ENCODE data around the gene BUD31. TPM values are rescaled to one million over a fixed set of nuclear protein-coding genes. Genes with fewer than 3 reads are reported as not detected.

Gene BUD31
- total RNA-seq, 1 donor: 124 TPM

- Histone ChIP-seq H3K79me2 (ENCODE audit: insufficient read depth, low read length) (peaks cover 26% of the 10 kb centered on the region), H4K20me1 (ENCODE audit: insufficient read depth, low read length) (peaks cover 8% of the 10 kb centered on the region), H3K36me3 (ENCODE audit: insufficient read depth, low read length) (no peaks in the 10 kb centered on the region), H3K4me3 (ENCODE audit: insufficient read depth, low read length) (peak overlapping the region; percentile 20), H3K27me3 (ENCODE audit: insufficient read depth, low read length) (no peaks in the 10 kb centered on the region), H2AFZ (ENCODE audit: low read length) (peak overlapping the region; percentile 68), H3K4me1 (ENCODE audit: insufficient read depth, low read length) (peaks cover 12% of the 10 kb centered on the region), H3K27ac (ENCODE audit: low read depth, low read length) (no peak overlapping the region), H3K4me2 (ENCODE audit: insufficient read depth, low read length) (peak overlapping the region; percentile 73), H3K9me3 (ENCODE audit: low read depth, low read length) (no peaks in the 10 kb centered on the region)
- no peak for TF ChIP-seq CTCF (IDR thresholded peaks at IDR 0.05; ENCODE audit: extremely low read depth, low read depth, low read length)
- DNase-seq (ENCODE audit: insufficient read length, low spot score, missing footprints): peak; percentile 88
Observed at GRCh38 chr7:99372275-99373090, 36.3 kb upstream of the BUD31 start.

- peak overlapping the region; percentile 76 for H3K4me3 ChIP-seq (ENCODE audit: insufficient read depth, low read length)
Observed at GRCh38 chr7:99373091-99374066, 35.4 kb upstream of the BUD31 start.

DNA sequence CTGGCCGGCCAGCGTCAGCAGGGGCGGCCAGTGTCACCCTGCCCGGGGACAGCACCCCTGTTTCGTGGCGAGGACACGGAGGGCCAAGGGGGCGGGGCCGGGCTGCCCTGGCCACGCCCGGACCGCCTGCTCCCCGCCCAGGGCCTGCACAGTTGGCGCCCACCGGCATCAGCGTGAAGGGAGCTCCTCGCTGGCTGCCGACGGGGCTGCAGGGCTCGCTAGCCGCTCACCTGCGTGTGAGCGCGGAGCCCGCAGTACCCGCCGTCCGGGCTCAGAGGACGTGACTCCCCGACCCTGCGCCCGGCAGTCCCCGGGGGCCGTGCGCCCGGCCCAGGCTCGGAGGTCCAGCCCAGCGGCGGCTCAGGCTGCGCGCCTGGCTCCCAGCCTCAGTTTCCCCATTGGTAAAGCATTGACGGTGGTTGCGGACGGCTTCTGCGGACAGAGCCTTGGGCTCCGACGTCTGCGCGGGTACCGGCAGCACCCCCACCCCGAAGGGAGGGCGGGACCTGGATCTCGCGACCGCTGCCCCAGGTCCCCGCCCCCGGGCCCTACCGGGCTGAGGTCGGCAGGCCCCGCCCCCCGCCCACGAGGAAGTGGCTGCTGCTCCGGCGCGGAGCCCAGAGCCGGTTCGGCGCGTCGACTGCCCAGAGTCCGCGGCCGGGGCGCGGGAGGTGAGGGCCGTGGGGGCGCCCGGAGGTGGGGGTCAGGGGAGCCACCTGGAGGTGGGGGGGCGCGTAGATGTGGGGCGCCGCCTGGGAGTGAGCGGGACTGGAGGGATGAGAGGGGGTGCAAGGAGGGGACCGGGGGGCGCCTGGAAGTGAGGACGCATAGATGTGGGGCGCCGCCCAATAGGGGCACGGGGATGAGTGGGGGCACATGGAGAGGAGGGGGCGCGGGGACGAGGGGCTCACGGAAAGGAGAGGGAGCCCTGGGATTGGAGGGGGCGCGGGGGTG is 34.4 kb upstream of the BUD31 start, which contains the start of gene ARPC1B:
TSS of gene ARPC1B (plus strand) at position 620 of the 954 bp plus-strand sequence. CDS start 10,985 bp downstream, outside the sequence.
- TF ChIP-seq CTCF (IDR thresholded peaks at IDR 0.05; ENCODE audit: extremely low read depth, low read depth, low read length): no peak
- Histone ChIP-seq H3K4me2 (ENCODE audit: insufficient read depth, low read length) (peak within 1 kb of the TSS; percentile 86), H3K4me1 (ENCODE audit: insufficient read depth, low read length) (peaks cover 18% of the 10 kb centered on the region), H3K27me3 (ENCODE audit: insufficient read depth, low read length) (no peaks in the 10 kb centered on the region), H4K20me1 (ENCODE audit: insufficient read depth, low read length) (peaks cover 14% of the 10 kb centered on the region), H3K79me2 (ENCODE audit: insufficient read depth, low read length) (peaks cover 32% of the 10 kb centered on the region), H2AFZ (ENCODE audit: low read length) (peak within 1 kb of the TSS; percentile 70), H3K4me3 (ENCODE audit: insufficient read depth, low read length) (peak within 1 kb of the TSS; percentile 76), H3K27ac (ENCODE audit: low read depth, low read length) (peak within 1 kb of the TSS; percentile 37), H3K36me3 (ENCODE audit: insufficient read depth, low read length) (peaks cover 6% of the 10 kb centered on the region), H3K9me3 (ENCODE audit: low read depth, low read length) (no peaks in the 10 kb centered on the region)
- DNase-seq (ENCODE audit: insufficient read length, low spot score, missing footprints): peak; percentile 99

More at GRCh38 chr7:99373091-99374066, 35.4 kb upstream of the BUD31 start:
- DNase-seq (ENCODE audit: insufficient read length, low spot score, missing footprints): no peak
- Histone ChIP-seq H3K9me3 (ENCODE audit: low read depth, low read length) (no peaks in the 10 kb centered on the region), H3K36me3 (ENCODE audit: insufficient read depth, low read length) (peaks cover 6% of the 10 kb centered on the region), H3K27ac (ENCODE audit: low read depth, low read length) (no peak overlapping the region), H2AFZ (ENCODE audit: low read length) (no peak overlapping the region), H3K27me3 (ENCODE audit: insufficient read depth, low read length) (no peaks in the 10 kb centered on the region), H3K4me1 (ENCODE audit: insufficient read depth, low read length) (peaks cover 12% of the 10 kb centered on the region), H4K20me1 (ENCODE audit: insufficient read depth, low read length) (peaks cover 8% of the 10 kb centered on the region), H3K4me2 (ENCODE audit: insufficient read depth, low read length) (peak overlapping the region; percentile 86), H3K79me2 (ENCODE audit: insufficient read depth, low read length) (peaks cover 32% of the 10 kb centered on the region)
- no peak for TF ChIP-seq CTCF (IDR thresholded peaks at IDR 0.05; ENCODE audit: extremely low read depth, low read depth, low read length)

Data from osteoblast (primary cell).